Neural cell (in vitro differentiated cells): ENCODE data around the gene GTF3C2. TPM values are rescaled to one million over a fixed set of nuclear protein-coding genes. Genes with fewer than 3 reads are reported as not detected.

Source experiments
- H2AFZ ChIP-seq: fragments of 200-600, 300-800 bp; sonication (generic), shearing (Covaris generic); 2 replicates; pipeline ENCODE4 v1.6.0; 2014; ENCODE audit warnings: low read depth, mild to moderate bottlenecking, antibody characterized with exemption, low read length, moderate library complexity
- H3F3A ChIP-seq: fragments of 200-600 bp; shearing (Covaris generic); 2 replicates; pipeline ENCODE4 v1.6.1; 2016; ENCODE audit warnings: mild to moderate bottlenecking, moderate library complexity, mixed read lengths, antibody characterized with exemption, low read length; ENCODE audit not compliant: insufficient read depth, poor library complexity, severe bottlenecking
- H3K27ac ChIP-seq: fragments of 200-600, 300-800 bp; sonication (generic), shearing (Covaris generic); 2 replicates; pipeline ENCODE4 v1.5.1; 2014; ENCODE audit warnings: mild to moderate bottlenecking, low read length, moderate library complexity
- H3K27me3 ChIP-seq: fragments of 300-800, 200-600 bp; sonication (generic), shearing (Covaris generic); 2 replicates; pipeline ENCODE4 v1.6.0; 2014; ENCODE audit warnings: mild to moderate bottlenecking, low read depth, low read length, moderate library complexity; ENCODE audit not compliant: insufficient read depth
- H3K36me3 ChIP-seq: fragments of 300-800, 200-600 bp; sonication (generic), shearing (Covaris generic); 2 replicates; pipeline ENCODE4 v1.5.1; 2014; ENCODE audit warnings: mild to moderate bottlenecking, antibody characterized with exemption, low read length, moderate library complexity; ENCODE audit not compliant: insufficient read depth
- H3K4me2 ChIP-seq: fragments of 300-800, 200-600 bp; sonication (generic), shearing (Covaris generic); 2 replicates; pipeline ENCODE4 v1.6.0; 2014; ENCODE audit warnings: mild to moderate bottlenecking, low read length
- H3K4me3 ChIP-seq: fragments of 300-800, 200-600 bp; sonication (generic), shearing (Covaris generic); 2 replicates; pipeline ENCODE4 v1.5.1; 2014; ENCODE audit warnings: mild to moderate bottlenecking, low read length, moderate library complexity
- H3K79me2 ChIP-seq: fragments of 200-600 bp; shearing (Covaris generic); replicated peaks from 2 replicates; pipeline ENCODE4 v1.6.0; 2014; ENCODE audit warnings: mild to moderate bottlenecking, low read length, moderate library complexity; ENCODE audit not compliant: insufficient read depth
- H3K9ac ChIP-seq: fragments of 300-800, 200-600 bp; sonication (generic), shearing (Covaris generic); 2 replicates; pipeline ENCODE4 v1.6.1; 2016; ENCODE audit warnings: mild to moderate bottlenecking, low read length, mixed read lengths
- H3K9me2 ChIP-seq: fragments of 200-600 bp; shearing (Covaris generic); 2 replicates; pipeline ENCODE4 v1.6.1; 2016; ENCODE audit warnings: mild to moderate bottlenecking, low read length, mixed read lengths; ENCODE audit not compliant: insufficient read depth
- H3K9me3 ChIP-seq: fragments of 200-600, 300-800 bp; sonication (generic), shearing (Covaris generic); 2 replicates; pipeline ENCODE4 v1.6.1; 2016; ENCODE audit warnings: mild to moderate bottlenecking, mixed run types, low read length, moderate library complexity, mixed read lengths
- H4K20me1 ChIP-seq: fragments of 200-600 bp; shearing (Covaris generic); 2 replicates; pipeline ENCODE4 v1.6.1; 2016; ENCODE audit warnings: mild to moderate bottlenecking, mixed run types; ENCODE audit not compliant: insufficient read depth
- CTCF ChIP-seq: fragments of 450-650 bp; IDR thresholded peaks from 2 replicates; pipeline ENCODE4 v1.5.1; 2014; ENCODE audit warnings: antibody characterized with exemption, mild to moderate bottlenecking, moderate library complexity; ENCODE audit not compliant: poor library complexity, severe bottlenecking
- EP300 ChIP-seq: fragments of 450-650 bp; conservative IDR thresholded peaks from 2 replicates; pipeline ENCODE4 v1.6.1; 2014; ENCODE audit warnings: antibody characterized with exemption, mild to moderate bottlenecking, moderate library complexity; ENCODE audit not compliant: poor library complexity, severe bottlenecking
- EZH2 ChIP-seq: fragments of 200-600, 300-800 bp; shearing (Covaris generic), sonication (generic); IDR thresholded peaks from 2 replicates; pipeline ENCODE4 v1.6.1; 2014; ENCODE audit warnings: antibody characterized with exemption, low read length, borderline replicate concordance, mild to moderate bottlenecking; ENCODE audit not compliant: insufficient read depth, poor library complexity, severe bottlenecking
- MXI1 ChIP-seq: fragments of 450-650 bp; conservative IDR thresholded peaks from 2 replicates; pipeline ENCODE4 v1.6.1; 2014; ENCODE audit warnings: antibody characterized with exemption, mild to moderate bottlenecking; ENCODE audit not compliant: poor library complexity, severe bottlenecking
- POLR2AphosphoS5 ChIP-seq: IDR thresholded peaks from 2 replicates; pipeline ENCODE4 v1.6.1; 2012
- RAD21 ChIP-seq: fragments of 450-650 bp; conservative IDR thresholded peaks from 2 replicates; pipeline ENCODE4 v1.6.1; 2014; ENCODE audit warnings: antibody characterized with exemption, mild to moderate bottlenecking, moderate library complexity
- SMC3 ChIP-seq: fragments of 450-650 bp; conservative IDR thresholded peaks from 2 replicates; pipeline ENCODE4 v1.6.1; 2014; ENCODE audit warnings: antibody characterized with exemption, mild to moderate bottlenecking, moderate library complexity; ENCODE audit not compliant: poor library complexity
- TAF1 ChIP-seq: IDR thresholded peaks from 2 replicates; pipeline ENCODE4 v1.6.1; 2012; ENCODE audit warnings: low read depth
- polyA plus RNA-seq: library from polyadenylated mRNA; depleted of rRNA; stranded (reverse); fragments of >200 nt; gene quantifications from 2 replicates; pipeline ENCODE4 v1.2.3, GENCODE V29; 2014
- TF ChIP-seq, protein P1 (sequence below): IDR thresholded peaks from 2 replicates; pipeline ENCODE4 v1.6.1; 2012; ENCODE audit warnings: borderline replicate concordance

GTF3C2 gene
- polyA plus RNA-seq, 1 donor from 2014 or later: 27.8 TPM

GRCh38 chr2:27281855-27282559 is 74.6 kb downstream of the GTF3C2 start, which contains the start of gene TRIM54:
TSS of gene TRIM54 (plus strand) at chr2:27282429. CDS start at chr2:27282732, 303 bp downstream.
- Histone ChIP-seq H3K36me3 (no peaks in the 10 kb centered on the region), H4K20me1 (no peaks in the 10 kb centered on the region), H3K4me2 (no peak within 1 kb of the TSS), H3K79me2 (no peaks in the 10 kb centered on the region), H2AFZ (no peak within 1 kb of the TSS), H3K9me2 (no peaks in the 10 kb centered on the region), H3K4me3 (no peak within 1 kb of the TSS), H3K9ac (no peak within 1 kb of the TSS), H3K27ac (no peak within 1 kb of the TSS), H3K9me3 (no peaks in the 10 kb centered on the region), H3K27me3 (no peaks in the 10 kb centered on the region), H3F3A (no peaks in the 10 kb centered on the region)
- TF ChIP-seq POLR2AphosphoS5 (no peak), EP300 (no peak), CTCF (no peak)

DNA sequence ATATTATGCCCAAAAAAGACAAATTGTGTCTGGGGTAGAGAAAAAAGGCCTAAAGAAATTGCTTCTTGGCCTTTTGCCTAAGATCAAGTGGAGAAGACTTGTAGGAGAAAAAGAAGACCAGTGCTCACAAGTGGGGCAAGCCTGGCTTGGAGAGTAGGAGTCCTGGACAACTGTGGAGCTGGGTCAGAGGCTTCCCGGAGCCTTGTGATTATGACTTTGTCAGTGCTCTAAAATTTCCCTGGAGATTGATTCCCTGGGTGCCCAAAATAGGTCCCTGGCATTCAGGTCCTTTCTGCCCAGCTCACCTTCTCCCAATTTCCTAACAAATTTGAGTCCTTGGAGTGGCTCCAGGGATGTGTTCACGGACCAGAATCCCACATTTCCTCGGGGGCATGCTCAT is 75.1 kb downstream of the GTF3C2 start:
- H3K4me2 ChIP-seq: no peak overlapping the region
- no peaks in the 10 kb centered on the region for H4K20me1 ChIP-seq
- no peaks in the 10 kb centered on the region for H3K9me2 ChIP-seq
- H3K27me3 ChIP-seq: no peaks in the 10 kb centered on the region
- no peak overlapping the region for H3K27ac ChIP-seq
- H3K79me2 ChIP-seq: no peaks in the 10 kb centered on the region
- no peaks in the 10 kb centered on the region for H3K36me3 ChIP-seq
- no peaks in the 10 kb centered on the region for H3F3A ChIP-seq
- no peak overlapping the region for H3K4me3 ChIP-seq
- H2AFZ ChIP-seq: no peak overlapping the region
- TF ChIP-seq, protein P1, sequence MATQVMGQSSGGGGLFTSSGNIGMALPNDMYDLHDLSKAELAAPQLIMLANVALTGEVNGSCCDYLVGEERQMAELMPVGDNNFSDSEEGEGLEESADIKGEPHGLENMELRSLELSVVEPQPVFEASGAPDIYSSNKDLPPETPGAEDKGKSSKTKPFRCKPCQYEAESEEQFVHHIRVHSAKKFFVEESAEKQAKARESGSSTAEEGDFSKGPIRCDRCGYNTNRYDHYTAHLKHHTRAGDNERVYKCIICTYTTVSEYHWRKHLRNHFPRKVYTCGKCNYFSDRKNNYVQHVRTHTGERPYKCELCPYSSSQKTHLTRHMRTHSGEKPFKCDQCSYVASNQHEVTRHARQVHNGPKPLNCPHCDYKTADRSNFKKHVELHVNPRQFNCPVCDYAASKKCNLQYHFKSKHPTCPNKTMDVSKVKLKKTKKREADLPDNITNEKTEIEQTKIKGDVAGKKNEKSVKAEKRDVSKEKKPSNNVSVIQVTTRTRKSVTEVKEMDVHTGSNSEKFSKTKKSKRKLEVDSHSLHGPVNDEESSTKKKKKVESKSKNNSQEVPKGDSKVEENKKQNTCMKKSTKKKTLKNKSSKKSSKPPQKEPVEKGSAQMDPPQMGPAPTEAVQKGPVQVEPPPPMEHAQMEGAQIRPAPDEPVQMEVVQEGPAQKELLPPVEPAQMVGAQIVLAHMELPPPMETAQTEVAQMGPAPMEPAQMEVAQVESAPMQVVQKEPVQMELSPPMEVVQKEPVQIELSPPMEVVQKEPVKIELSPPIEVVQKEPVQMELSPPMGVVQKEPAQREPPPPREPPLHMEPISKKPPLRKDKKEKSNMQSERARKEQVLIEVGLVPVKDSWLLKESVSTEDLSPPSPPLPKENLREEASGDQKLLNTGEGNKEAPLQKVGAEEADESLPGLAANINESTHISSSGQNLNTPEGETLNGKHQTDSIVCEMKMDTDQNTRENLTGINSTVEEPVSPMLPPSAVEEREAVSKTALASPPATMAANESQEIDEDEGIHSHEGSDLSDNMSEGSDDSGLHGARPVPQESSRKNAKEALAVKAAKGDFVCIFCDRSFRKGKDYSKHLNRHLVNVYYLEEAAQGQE: no peak
- TF ChIP-seq TAF1: no peak
- no peak for TF ChIP-seq CTCF
- no peak for TF ChIP-seq EZH2
- TF ChIP-seq POLR2AphosphoS5: no peak
- TF ChIP-seq SMC3: no peak
- TF ChIP-seq RAD21: no peak
- no peak for TF ChIP-seq MXI1
- TF ChIP-seq EP300: no peak
- no peak overlapping the region for H3K9ac ChIP-seq
- H3K9me3 ChIP-seq: no peaks in the 10 kb centered on the region
